ENCODE data around the gene ARID1A.
"Not testable (repeated sequence)": the region's sequence is repeated elsewhere in the genome, so short reads cannot be mapped to it uniquely, and the experiment has no call there.

Gene ARID1A

DNA sequence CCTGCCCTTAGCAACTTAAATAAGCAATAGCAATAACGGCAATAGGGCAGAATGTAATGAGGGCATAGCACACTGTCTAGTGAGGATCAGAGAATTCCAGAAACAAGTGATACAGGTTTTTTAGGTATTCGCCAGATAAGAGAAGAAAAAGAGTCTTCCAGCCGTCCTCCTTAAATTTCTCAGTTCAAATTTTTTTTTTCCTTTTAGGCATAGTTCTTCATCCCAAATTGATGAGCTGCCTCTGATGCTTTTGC lies 93.7 kb downstream of the ARID1A start:
- DNase-seq: no peak

DNA sequence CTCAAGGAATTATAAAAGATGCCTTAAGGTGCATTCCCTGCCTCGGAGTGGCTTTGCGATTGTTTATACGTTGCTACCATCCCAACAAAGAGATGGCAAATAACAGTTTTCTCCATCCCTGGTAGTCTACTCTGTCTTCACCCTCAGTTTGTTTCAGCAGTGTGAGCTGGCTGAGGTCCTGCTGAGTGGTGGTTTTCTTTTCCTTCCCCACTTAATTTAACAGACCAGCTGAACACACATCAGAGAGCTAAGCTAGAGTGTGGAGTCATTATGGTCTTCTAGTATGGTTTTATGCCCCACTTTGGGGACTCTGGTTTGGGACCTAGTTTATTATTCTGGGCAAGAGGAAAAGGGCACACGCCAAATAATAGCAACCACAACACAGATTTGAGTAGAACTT lies 94.1 kb downstream of the ARID1A start:
- DNase-seq: no peak

DNA sequence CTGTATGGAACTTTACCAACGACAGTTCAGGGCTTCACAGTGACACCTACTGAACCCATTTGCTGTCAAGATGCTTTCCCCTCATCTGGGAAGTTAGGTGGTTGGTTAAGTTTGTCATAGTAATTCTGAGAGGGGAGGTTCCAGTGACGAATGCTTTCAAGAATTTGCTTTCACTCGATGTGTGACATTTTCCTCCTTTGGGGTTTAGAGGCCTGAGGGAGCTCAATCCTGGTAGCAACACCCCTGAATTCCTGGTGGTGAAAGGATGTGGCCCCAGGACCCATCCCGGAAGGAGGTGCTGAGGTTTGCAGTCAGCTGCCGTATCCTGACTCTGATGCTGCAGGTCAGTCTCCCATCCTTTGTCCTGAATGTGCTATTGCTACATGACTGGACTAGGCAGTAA lies 94.7 kb downstream of the ARID1A start:
- DNase-seq: no peak

DNA sequence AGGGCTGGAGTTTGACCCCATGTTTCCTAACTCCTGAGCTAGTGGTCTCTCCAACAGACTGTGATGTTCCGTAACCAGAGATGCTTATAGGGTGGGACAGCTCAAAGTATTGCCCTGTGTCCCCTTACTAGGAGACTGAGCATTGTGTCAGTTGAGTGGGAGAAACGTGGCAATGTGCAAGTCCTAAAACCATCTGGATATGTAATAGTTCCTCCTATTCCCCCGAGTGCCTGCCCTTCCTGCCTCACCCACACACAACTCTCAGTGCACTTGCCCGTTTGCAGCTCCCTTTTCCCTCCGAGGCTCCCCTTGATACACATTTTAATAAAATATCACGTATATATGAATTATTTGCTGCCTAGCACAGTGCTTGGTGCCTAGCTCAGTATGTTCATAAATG lies 95.3 kb downstream of the ARID1A start:
- peak; percentile 56 for DNase-seq

DNA sequence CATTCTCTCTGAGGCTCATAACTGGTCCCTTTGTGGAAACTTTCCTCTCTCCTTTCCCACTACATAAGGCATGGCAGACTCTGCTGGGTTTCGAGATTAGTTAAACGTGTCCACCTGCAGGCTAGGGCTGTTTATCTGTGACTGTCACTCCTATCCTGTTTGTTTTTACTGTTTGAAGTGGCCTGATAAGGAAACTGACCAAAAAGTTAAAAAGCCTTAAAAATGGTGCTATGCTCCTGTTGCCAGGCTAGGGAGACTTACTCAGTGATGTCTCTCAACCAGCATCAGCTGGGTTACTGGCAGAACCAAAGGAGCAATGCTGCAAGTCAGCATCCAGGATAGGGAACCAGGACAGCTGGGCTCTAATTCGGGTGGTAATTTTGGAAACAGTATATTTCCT lies 95.8 kb downstream of the ARID1A start:
- DNase-seq: no peak

DNA sequence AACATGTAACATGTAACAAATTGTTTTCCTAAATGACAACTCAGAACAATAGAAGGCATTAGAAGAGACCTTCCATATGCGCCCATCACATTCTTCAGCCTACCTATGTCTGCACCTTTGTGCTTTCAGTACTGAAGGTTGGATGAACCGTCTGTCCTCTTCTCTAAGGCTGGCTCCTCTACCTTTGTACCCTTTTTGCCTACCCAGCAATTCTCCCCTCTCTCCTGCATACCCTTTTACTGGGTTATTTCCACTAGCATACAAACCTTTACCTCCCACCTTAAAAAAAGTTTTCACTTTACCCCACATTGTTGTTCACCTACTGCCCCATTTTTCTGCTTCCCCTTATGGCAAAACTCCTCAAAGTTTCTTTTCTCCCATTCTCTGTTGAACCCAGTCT lies 97.1 kb downstream of the ARID1A start:
- no peak for DNase-seq

DNA sequence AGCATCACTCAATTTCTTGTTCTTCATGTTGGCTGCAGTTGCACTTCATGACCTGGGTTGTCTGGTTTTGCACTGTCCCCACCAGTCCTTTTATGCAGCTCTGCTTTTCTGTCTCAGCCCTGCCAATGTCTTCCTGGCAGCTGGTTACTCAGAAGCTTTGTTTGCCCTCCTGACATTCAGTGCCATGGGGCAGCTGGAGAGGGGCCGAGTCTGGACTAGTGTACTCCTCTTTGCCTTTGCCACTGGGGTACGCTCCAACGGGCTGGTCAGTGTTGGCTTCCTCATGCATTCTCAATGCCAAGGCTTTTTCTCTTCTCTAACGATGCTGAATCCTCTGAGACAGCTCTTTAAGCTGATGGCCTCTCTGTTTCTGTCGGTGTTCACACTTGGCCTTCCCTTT lies 98.6 kb downstream of the ARID1A start:
- DNase-seq: no peak

DNA sequence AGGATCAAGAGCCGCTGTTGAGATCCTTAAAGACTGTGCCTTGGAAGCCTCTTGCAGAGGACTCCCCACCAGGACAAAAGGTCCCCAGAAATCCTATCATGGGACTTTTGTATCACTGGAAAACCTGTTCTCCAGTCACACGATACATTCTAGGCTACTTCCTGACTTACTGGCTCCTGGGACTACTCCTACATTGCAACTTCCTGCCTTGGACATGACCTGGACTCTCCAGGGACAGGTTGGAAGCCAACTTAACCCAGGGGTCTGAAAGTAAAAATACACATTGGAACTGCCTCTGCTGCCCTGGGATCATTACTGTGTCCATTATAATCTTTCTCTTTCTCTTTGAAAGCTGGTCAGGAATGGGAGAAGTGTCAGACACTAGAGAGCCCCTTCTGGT lies 101.8 kb downstream of the ARID1A start:
- DNase-seq: no peak

DNA sequence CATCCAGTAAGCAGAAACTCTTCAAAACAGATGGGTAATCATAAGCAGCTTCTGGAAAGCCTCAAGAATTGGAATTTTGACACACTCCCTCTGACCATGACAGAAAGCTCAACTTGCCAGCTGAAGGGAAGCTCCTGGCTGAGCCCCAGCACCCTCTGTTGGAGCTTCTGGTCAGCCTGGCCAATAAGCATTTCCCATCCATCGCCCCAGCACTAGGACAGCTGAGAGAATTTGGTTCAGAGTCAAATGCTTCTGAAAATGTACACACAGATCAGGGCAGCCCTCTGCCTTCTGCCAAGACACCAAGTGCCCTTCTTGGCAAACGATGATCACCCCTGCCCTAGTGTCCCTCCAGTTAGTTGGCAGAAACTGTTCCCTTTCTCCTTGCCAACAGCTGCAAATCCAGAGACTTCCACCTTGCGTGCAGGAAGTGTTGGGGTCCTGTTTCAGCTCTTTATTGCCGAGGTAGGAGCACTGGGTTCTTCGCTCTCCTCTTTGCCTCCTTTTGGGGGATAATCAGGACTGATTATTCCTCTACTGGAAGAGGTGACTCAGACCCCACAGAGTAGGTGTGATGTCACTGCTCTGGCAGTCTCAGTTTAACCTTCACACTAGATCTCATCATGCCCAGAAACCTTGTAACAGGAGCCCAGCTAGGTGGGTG lies 103.8 kb downstream of the ARID1A start:
- no peak for DNase-seq

DNA sequence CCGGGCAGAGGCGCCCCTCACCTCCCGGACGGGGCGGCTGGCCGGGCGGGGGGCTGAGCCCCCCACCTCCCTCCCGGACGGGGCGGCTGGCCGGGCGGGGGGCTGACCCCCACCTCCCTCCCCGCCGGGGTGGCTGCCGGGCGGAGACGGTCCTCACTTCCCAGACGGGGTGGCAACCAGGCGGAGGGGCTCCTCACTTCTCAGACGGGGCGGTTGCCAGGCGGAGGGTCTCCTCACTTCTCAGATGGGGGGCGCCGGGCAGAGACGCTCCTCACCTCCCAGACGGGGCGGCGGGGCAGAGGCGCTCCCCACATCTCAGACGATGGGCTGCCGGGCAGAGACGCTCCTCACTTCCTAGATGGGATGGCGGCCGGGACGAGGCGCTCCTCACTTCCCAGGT lies 108.1 kb downstream of the ARID1A start:
- DNase-seq: not testable (repeated sequence)

DNA sequence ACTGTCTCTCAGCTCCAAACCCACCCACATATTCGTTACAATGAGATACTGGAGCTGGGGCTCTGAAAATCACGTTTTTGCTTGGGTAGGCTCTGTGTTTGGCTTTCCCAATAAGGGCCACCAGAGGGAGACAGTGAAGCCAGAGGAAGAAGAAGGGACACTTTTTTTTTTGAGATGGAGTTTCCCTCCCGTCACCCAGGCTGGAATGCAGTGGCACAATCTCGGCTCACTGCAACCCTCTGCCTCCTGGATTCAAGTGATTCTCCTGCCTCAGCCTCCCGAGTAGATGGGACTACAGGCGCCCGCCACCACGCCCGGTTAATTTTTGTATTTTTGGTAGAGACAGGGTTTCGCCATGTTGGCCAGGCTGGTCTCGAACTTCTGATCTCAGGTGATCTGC lies 114.3 kb downstream of the ARID1A start:
- DNase-seq: peak; percentile 85

DNA sequence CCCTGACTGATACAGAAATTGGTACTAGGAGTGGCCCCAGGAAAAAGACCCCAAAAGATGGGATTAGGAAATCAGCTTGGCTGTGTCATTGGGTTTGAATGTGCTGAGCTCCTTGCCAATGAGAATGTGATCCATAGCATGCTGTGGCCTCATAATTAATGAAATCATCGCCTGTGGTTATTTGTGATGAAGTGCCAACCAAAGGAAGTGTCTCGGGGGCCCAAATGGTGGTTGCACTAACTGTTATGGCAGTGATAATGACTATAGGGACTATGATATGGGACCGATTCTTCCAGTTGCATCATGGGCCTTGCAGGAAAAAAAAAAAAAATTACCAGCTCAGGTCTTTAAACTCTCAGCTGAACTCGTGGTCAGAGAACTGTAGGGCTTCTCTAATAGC lies 115.2 kb downstream of the ARID1A start:
- DNase-seq: no peak

DNA sequence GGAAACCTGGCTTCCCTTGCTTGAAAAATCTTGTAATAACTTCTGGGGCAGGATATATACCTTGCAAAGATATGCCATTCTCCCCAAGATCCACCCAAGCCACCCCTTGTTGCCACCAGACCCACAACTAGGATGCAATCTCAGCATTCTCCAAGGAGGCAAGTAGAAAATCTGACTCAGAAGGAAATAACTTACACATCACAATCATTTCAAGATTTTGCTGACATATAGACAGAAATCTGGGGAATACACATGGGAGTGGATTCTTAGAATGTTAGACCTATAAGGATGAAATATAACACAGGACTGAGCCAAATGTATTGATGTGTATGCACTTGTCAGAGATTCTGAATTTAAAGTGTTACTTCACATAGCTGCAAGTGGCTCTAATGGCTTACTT lies 115.9 kb downstream of the ARID1A start:
- DNase-seq: no peak

DNA sequence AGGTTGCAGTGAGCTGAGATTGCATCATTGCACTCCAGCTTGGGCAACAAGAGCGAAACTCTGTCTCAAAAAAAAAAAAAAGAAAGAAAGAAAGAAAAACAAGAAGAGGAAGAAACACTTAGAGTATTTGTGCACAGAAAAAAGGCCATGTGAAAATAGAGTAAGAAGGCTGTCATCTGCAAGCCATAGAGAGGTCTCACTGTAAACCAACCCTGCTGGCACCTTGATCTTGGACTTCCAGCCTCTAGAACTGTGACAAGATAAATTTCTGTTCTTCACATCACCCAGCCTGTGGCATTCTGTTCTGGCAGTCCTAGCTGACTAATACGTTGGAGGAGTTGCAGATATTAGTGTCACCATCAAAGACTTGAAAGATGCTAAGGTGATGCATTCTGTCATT lies 118.6 kb downstream of the ARID1A start:
- no peak for DNase-seq

DNA sequence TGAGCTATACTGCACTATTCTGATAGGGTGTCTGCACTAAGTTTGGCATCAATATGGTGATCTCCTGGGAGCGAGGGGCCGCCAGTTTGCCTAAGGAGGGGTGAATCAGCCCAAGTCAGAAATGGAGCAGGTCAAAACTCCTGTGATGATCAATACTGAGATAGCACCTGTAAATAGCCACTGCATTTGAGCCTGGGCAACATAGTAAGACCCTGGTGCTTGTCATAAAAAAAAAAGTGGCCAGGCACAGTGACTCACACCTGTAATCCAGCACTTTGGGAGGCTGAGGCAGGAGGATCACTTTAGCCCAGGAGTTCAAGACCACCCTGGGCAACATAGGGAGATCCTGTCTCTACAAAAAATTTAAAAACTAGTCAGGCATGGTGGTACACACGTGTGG lies 119.1 kb downstream of the ARID1A start:
- no peak for DNase-seq

DNA sequence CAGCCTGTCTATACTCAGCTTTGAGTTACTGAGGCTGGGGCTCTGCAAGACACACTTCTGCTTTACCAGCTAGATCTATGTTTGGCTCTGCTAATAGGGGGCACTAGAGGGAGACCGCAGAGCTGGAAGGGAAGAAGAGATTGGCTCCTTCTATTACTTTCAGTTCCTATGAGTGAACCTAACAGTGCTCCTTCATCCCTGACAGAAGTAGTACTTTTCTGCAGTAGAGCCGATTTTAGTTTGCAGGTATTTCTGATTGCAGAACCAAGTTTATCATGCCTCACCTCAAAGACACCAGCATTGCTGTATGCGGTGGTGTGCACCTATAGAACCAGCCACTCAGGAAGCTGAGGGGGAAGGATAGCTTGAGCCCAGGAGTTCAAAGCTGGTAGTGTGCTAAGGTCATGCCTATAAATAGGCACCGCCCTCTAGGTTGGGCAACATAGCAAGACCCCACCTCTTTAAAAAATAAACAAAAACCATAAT lies 125.0 kb downstream of the ARID1A start:
- peak; percentile 84 for DNase-seq

DNA sequence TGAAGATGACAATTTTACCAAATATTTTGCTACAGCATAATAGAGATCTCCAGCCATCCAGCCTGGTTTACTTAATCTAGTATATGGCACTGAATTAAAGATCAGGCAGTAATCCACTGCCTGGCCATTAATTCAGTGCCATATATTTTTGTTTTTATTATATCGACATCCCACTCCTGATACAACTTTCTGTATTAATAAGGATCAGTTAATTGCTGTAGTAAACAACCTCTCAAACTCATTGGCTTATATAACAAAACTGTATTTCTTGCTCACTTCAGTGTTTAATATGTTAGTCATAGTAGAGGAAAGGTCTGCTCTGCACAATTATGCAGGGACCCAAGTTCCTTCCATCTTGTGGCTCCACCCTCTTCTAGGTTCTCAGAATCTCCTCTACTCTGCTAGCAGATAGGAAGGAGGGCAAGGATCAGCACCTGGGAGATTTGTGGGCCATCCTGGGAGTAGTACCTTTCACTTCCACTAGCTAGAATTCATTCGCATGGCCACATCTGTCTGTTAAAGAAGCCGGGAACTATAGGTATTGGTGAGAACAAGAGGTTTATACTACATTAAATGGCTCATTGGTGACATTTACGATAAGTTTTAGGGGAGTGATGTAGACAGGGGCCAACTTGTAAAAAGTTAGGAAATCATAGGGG lies 127.1 kb downstream of the ARID1A start:
- DNase-seq: no peak

DNA sequence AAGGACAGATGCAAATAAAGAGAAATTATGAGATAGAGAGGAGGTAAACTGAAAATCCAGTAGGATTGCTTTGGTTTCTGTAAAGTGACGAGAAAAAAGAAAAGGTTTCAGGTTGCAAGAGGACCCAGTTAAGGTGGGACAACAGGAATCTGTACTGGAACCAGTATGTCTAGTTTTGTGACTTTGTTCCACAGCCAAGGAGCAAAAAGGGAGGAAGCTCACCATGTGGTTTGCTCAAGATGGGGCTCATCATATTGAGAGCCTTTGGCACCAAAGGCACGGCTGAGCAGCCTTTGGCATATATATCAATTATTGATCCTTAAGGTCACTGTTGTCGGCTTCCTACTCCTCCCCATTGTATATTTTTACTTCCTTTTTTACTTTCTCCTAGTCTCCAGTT lies 128.9 kb downstream of the ARID1A start:
- no peak for DNase-seq

DNA sequence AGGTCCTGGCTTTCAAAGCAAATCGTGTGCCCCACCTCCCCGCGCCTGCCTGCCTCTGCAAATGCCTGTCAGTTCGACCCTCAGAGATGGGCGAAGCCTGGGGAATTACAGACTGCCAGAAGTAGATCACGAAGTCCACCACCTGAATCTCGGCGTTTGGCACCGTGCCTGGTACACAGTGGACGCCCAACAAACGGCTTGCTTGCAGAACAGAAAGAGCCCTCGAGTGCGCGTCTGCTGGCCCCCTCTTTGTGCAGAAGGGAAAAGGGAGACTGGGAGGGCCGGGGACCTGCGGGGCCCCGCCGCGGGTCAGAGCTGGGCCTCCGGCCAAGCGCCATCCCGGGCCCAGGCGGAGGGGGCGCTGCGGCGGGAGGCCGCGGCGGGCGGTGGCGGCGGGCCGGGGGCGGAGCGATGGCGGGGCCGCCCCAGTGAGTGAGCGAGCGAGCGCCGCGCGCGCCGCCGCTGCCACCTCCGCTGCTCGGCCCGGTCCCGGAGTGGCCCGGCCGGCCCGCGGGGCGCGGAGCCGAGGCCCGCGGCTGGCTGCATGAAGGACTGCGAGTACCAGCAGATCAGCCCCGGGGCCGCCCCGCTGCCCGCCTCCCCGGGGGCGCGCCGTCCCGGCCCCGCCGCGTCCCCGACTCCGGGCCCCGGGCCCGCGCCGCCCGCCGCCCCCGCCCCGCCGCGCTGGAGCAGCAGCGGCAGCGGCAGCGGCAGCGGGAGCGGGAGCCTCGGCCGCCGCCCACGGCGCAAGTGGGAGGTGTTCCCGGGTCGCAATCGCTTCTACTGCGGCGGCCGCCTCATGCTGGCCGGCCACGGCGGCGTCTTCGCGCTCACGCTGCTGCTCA lies 130.7 kb downstream of the ARID1A start, which contains the start of gene ZDHHC18:
ZDHHC18 (plus strand) TSS at position 428 of the 845 bp plus-strand sequence; CDS start at position 545, 117 bp downstream.
- DNase-seq: peak; percentile 68

DNA sequence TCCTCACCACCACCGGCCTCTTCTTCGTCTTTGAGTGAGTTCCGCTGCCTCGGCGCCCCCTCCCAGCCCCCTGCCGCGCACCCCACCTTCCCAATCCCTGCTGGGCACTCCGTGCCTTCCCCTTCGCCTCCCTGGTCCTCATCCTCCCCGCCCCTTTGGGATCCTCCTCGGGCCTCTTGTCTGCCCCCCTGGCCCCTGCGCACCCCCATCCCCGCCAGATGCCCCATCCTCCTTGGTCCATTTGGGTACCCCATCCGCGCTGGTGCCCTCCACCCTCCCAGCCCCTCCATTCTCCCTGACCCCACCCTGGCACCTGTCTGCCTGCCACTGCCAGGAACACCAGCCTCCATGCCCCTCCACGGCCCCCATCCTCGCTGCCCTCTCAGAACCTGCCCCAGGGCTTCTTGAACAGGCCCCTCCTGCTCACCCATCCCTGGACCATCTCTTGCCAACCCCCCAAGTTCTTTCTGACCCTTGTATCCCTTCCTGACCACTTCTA lies 131.3 kb downstream of the ARID1A start:
- DNase-seq: no peak

DNA sequence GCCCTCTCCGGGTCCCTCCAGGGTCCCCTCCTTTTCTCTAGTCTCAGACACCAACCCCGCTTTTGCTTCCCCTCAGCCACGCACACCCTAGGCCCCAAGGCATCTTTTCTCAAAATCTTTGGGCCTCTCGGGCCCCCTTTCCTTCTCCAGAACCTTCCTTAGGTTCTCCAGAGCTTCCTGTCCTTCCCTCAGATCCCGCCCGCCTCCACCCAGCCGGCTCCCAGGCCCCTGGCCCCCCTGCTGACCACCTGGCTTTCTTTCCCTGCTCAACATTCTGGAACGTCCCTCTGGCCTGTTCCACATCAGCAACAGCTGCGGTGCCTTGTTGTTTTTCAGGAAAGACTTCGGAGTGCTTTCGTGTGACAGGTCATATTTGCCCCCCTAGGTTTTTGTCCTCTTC lies 131.8 kb downstream of the ARID1A start:
- no peak for DNase-seq

DNA sequence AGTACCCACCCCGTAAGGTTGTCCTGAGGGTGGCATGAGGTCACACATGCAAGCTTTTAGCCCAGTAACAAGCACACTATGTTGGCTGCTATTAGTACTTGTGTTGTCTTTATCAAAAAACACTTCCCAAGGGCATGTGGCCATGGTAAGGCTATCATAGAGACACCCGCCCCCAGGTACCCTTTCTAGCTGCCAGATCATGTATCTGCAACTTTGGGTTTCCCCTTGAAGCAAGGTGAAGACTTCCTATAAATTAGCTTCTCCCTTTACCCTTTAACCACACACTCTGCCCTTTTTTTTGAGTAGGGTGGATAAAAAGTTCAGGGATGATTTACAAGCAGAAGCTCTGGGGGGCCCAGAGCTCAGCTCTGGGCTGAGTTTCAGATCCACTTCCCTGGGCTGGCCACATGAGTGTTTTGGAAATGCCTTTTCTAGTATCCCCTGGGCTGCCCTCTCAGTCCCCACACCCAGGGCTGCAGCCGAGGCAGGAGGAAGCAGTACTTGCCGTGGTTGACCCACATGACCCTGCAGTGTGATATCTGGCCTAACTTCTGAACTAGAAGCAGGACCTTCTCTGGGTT lies 132.7 kb downstream of the ARID1A start:
- DNase-seq: peak; percentile 87

DNA sequence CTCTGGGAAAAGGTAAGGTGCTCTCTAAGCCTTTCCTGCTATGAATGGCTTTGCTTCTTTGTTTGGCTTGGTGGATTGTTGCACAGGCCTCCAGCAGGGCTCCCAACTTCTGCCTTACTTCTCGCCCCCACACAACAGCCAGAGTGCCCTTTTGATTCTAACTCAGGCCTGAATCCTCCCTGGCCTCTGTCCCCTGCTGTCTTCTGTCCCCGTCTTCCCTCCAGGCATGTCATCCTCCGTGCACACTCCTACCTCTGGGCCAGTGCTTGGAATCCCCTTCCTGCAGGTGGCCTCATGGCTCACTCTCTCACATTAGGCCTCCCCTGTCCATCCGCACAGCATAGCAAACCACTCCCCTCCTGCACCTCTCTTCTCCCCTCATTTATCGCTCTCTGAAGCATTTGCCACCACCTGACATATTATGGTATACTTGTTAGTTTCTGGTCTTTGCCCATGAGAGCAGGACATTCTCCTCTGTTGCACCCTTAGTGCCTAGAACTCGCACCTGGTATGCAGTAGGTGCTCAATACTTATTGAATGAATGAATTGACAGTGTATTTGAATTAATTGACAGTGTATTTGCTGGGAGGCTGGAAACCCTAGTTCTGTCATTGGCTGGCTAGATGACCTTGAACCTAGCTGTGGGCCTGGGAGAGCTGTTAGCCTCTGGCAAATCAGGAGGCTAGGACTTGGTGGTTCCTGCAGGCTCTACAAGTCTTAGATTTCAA lies 133.5 kb downstream of the ARID1A start:
- DNase-seq: peak; percentile 5
